ENCODE measurements around the gene CMTM5. TPM values are rescaled to one million over a fixed set of nuclear protein-coding genes. Genes with fewer than 3 reads are reported as not detected.

The CMTM5 gene
- total RNA-seq, 1 experiment from 2014 or later = not detected

- ATAC-seq (no peak), DNase-seq (ENCODE audit: low read depth, low spot score) (no peak)
- no TSS peak for BruUV-seq (replicated peaks)
These were observed 23.4 kb upstream of the CMTM5 start for GRCh38 chr14:23353433-23353780.

GRCh38 chr14:23354990-23355389, 21.9 kb upstream of the CMTM5 start:
- no peaks in the 10 kb centered on the region for H3K4me1 ChIP-seq (ENCODE audit: control insufficient read depth, insufficient read depth, low read length)
- ChIA-PET POLR2A (no interaction called here), CTCF (no interaction called here)
- no peaks in the 10 kb centered on the region for H3K9me3 ChIP-seq (ENCODE audit: control insufficient read depth, insufficient read depth, low read depth, low read length)
- H3K36me3 ChIP-seq (ENCODE audit: control insufficient read depth, insufficient read depth, low read length) = no peaks in the 10 kb centered on the region
- H3K27me3 ChIP-seq (ENCODE audit: control insufficient read depth, insufficient read depth, low read length) = peaks cover 11% of the 10 kb centered on the region
- in situ Hi-C loops (cut with HindIII; ENCODE audit: low pct_unique_long_range_greater_than_20kb, low sequenced_read_pairs) = no loop called here
- no peak for ATAC-seq
- no peak for DNase-seq (ENCODE audit: low read depth, low spot score)
- H3K27ac ChIP-seq (ENCODE audit: low read length) = no peak overlapping the region
- intact Hi-C loops (cut with micrococcal nuclease; ENCODE audit: unreplicated experiment) = no loop called here
- no TSS peak for BruUV-seq (replicated peaks)
- H3K4me3 ChIP-seq (ENCODE audit: low read depth in 2 of 2, low read length in 2 of 2) = no peak overlapping the region
- TF ChIP-seq SIN3A (IDR thresholded peaks at IDR 0.05; ENCODE audit: borderline replicate concordance, insufficient read depth, low read depth, low read length) (no peak), REST (IDR thresholded peaks at IDR 0.05; ENCODE audit: insufficient read depth in 1 of 2, low read depth in 2 of 2, low read length in 1 of 2) (no peak), POLR2AphosphoS5 (IDR thresholded peaks at IDR 0.05; ENCODE audit: low read depth, low read length) (no peak), TCF7L2 (IDR thresholded peaks at IDR 0.05; ENCODE audit: low read depth, low read length) (no peak)
- TF ChIP-seq, protein P1, sequence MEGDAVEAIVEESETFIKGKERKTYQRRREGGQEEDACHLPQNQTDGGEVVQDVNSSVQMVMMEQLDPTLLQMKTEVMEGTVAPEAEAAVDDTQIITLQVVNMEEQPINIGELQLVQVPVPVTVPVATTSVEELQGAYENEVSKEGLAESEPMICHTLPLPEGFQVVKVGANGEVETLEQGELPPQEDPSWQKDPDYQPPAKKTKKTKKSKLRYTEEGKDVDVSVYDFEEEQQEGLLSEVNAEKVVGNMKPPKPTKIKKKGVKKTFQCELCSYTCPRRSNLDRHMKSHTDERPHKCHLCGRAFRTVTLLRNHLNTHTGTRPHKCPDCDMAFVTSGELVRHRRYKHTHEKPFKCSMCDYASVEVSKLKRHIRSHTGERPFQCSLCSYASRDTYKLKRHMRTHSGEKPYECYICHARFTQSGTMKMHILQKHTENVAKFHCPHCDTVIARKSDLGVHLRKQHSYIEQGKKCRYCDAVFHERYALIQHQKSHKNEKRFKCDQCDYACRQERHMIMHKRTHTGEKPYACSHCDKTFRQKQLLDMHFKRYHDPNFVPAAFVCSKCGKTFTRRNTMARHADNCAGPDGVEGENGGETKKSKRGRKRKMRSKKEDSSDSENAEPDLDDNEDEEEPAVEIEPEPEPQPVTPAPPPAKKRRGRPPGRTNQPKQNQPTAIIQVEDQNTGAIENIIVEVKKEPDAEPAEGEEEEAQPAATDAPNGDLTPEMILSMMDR (IDR thresholded peaks at IDR 0.05) = no peak

More at GRCh38 chr14:23353433-23353780, 23.4 kb upstream of the CMTM5 start:
- Histone ChIP-seq H3K4me1 (ENCODE audit: control insufficient read depth, insufficient read depth, low read length) (no peaks in the 10 kb centered on the region), H3K27me3 (ENCODE audit: control insufficient read depth, insufficient read depth, low read length) (peaks cover 11% of the 10 kb centered on the region), H3K9me3 (ENCODE audit: control insufficient read depth, insufficient read depth, low read depth, low read length) (no peaks in the 10 kb centered on the region), H3K27ac (ENCODE audit: low read length) (no peak overlapping the region), H3K4me3 (ENCODE audit: low read depth in 2 of 2, low read length in 2 of 2) (no peak overlapping the region), H3K36me3 (ENCODE audit: control insufficient read depth, insufficient read depth, low read length) (no peaks in the 10 kb centered on the region)
- no peak for TF ChIP-seq REST (IDR thresholded peaks at IDR 0.05; ENCODE audit: insufficient read depth in 1 of 2, low read depth in 2 of 2, low read length in 1 of 2)
- no peak for TF ChIP-seq TCF7L2 (IDR thresholded peaks at IDR 0.05; ENCODE audit: low read depth, low read length)
- TF ChIP-seq POLR2AphosphoS5 (IDR thresholded peaks at IDR 0.05; ENCODE audit: low read depth, low read length) = no peak
- no peak for TF ChIP-seq SIN3A (IDR thresholded peaks at IDR 0.05; ENCODE audit: borderline replicate concordance, insufficient read depth, low read depth, low read length)
- TF ChIP-seq, protein P1 (IDR thresholded peaks at IDR 0.05) = no peak
- ChIA-PET CTCF (no interaction called here), POLR2A (no interaction called here)
- intact Hi-C loops (cut with micrococcal nuclease; ENCODE audit: unreplicated experiment) (no loop called here), in situ Hi-C loops (cut with HindIII; ENCODE audit: low pct_unique_long_range_greater_than_20kb, low sequenced_read_pairs) (no loop called here)
